Adrenal gland (tissue), 5 donors: ENCODE measurements around the gene TMEM250.

Experiments
- POLR2A ChIP-seq, 2 donors: fragments of 450-650 bp; IDR thresholded peaks; one replicate each; pipeline ENCODE4 v1.6.1; 2017; ENCODE audit warnings: antibody characterized with exemption in 2 of 2, mild to moderate bottlenecking in 2 of 2, moderate library complexity in 1 of 2
- TF ChIP-seq, protein P1 (sequence below), 6 experiments: fragments of 450-650 bp in 4 of 6; fragments of 200-600 bp in 2 of 6; sonication (generic) in 1 of 6; IDR thresholded peaks; 1 replicate in 5 of 6; 2 replicates in 1 of 6; pipeline versions ENCODE4 v1.5.1 to v1.8.0; 2016 to 2021; ENCODE audit warnings: antibody characterized with exemption in 6 of 6, mild to moderate bottlenecking in 2 of 6, moderate library complexity in 1 of 6
- donor health status: DM: no; HTN: no; CAD: no.

DNA sequence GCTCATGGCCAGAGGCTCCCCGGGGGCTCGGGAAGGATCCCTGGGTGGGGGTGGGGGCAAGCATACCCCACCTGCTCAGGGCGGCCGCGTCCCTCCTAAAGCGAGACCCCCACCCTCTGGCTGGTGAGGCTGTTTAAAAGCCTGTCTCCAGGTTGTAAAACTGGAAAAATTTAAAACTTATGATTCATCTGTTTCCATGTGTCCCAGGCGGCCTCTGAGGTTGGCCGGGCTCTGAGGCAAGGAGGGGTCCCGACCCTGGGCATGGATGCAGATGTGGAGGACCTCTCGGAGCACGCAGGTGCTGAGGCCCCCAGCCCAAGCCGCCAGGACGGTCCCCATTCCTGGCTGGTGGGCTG is 24.2 kb upstream of the TMEM250 start:
- TF ChIP-seq POLR2A (IDR thresholded peaks at IDR 0.05), result no peak
- TF ChIP-seq, protein P1, sequence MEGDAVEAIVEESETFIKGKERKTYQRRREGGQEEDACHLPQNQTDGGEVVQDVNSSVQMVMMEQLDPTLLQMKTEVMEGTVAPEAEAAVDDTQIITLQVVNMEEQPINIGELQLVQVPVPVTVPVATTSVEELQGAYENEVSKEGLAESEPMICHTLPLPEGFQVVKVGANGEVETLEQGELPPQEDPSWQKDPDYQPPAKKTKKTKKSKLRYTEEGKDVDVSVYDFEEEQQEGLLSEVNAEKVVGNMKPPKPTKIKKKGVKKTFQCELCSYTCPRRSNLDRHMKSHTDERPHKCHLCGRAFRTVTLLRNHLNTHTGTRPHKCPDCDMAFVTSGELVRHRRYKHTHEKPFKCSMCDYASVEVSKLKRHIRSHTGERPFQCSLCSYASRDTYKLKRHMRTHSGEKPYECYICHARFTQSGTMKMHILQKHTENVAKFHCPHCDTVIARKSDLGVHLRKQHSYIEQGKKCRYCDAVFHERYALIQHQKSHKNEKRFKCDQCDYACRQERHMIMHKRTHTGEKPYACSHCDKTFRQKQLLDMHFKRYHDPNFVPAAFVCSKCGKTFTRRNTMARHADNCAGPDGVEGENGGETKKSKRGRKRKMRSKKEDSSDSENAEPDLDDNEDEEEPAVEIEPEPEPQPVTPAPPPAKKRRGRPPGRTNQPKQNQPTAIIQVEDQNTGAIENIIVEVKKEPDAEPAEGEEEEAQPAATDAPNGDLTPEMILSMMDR (IDR thresholded peaks at IDR 0.05), result no peak
